ENCODE results near the gene EHF.

Gene EHF

DNA sequence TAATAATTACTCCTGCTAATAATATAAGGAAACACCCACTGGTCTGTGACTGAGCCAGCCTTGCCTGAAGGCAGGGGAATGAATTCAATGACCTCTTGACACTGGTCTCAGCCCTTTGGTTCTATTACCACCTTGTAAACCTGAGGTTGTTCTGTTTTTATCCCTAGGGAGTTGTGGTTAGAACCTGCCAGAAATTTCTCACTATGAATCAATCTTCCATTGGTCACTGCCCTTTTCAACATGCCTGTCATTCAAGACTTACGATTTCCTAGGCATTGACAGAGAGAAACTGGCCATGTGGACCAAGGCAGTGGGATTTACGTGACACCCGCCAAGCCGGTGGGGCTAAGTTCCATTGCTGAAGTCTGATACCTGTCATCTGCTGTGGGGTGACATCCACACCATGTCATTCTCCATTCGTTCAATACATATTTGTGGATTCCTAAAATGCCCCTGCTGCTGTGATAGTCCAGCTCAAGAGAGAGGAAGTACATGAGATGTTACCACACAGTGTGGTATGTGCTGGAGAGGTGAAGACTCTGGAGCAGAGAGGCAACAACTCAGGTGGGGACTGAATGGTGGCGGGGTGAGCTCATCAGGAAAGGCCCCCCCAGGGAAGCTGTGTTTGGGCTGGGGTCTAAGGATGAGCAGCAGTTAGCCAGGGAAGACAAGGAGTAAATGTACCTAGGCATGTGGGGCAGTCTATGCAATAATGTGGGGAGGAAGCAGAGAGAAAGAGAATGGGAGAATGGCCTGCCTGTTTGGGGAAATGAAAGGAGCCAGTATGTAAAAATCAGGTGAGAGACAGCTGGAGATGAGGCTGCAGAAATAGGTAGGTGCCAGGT, 15.2 kb upstream of the EHF start:
- TF ChIP-seq, protein P1, sequence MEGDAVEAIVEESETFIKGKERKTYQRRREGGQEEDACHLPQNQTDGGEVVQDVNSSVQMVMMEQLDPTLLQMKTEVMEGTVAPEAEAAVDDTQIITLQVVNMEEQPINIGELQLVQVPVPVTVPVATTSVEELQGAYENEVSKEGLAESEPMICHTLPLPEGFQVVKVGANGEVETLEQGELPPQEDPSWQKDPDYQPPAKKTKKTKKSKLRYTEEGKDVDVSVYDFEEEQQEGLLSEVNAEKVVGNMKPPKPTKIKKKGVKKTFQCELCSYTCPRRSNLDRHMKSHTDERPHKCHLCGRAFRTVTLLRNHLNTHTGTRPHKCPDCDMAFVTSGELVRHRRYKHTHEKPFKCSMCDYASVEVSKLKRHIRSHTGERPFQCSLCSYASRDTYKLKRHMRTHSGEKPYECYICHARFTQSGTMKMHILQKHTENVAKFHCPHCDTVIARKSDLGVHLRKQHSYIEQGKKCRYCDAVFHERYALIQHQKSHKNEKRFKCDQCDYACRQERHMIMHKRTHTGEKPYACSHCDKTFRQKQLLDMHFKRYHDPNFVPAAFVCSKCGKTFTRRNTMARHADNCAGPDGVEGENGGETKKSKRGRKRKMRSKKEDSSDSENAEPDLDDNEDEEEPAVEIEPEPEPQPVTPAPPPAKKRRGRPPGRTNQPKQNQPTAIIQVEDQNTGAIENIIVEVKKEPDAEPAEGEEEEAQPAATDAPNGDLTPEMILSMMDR (IDR thresholded peaks at IDR 0.05; ENCODE audit: control insufficient read depth, extremely low read depth, insufficient read depth): no peak
- H3K4me3 ChIP-seq (ENCODE audit: low read depth, low read length): no peak overlapping the region
- DNase-seq (ENCODE audit: low read depth): no peak

DNA sequence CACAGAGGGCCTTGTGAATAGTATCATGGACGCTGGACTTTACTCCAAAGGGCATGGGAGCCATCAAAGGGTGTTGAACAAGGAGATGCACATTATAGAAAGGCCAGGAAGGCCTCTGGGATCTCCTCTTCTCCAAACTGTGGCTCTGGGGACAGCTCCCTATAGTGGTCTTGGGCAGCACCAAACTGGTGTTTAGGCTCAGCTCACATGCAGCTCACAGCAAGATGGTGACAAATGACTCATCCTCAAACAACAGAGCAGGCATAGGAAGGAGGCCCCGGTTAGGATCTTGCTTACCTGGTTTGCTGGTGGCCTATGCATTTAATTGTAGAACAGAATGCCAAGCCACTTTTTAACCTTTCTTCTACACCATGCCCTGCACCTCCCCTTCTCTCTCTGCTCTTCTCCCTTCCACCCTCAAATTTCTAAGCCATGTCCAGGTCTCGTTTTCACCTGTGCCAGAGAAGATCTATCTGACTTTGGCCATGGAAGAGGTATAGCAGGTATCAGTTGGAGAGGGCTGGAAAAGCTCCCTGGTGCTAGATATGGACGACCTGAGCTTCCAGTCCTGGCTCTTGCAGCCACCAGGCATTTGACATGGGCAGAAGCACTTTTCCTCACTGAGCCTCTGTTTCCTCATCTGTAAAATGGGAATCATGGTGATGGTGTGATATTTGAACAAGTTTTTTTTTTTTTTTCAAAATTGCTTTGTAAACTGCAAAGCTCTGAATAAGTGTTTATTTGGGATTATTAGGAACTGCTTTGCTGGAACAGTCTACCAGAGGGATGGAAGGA, 14.4 kb upstream of the EHF start:
- TF ChIP-seq, protein P1 (IDR thresholded peaks at IDR 0.05; ENCODE audit: control insufficient read depth, extremely low read depth, insufficient read depth): no peak
- H3K4me3 ChIP-seq (ENCODE audit: low read depth, low read length): no peak overlapping the region
- DNase-seq (ENCODE audit: low read depth): no peak

DNA sequence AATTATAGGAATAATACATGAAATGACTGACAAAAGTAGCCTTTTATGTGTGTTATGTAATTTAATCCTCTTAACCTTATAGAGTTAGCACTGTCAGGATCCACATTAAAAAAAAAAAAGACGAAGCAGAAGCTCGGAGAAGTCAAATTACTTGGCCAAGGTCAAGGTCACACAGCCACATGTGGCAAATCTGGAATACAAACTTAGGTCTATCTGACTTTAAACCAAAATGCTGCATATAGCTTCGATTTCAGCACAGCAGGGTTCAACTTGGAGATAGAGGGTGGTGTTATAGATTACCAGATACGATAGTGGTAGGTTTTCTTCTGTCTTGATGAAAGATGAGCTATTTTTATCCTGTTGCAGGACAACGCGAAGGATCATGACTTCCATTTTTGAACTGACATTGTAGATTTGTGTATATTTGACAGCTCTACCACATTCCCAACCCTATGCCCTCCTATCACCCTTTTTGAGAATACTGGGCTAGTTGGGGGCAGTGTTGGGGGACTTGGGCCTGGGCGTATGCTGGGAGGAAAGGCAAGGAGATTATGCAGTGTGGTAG, 11.6 kb upstream of the EHF start:
- H3K4me3 ChIP-seq (ENCODE audit: low read depth, low read length): no peak overlapping the region
- TF ChIP-seq, protein P1 (IDR thresholded peaks at IDR 0.05; ENCODE audit: control insufficient read depth, extremely low read depth, insufficient read depth): no peak
- DNase-seq (ENCODE audit: low read depth): no peak

DNA sequence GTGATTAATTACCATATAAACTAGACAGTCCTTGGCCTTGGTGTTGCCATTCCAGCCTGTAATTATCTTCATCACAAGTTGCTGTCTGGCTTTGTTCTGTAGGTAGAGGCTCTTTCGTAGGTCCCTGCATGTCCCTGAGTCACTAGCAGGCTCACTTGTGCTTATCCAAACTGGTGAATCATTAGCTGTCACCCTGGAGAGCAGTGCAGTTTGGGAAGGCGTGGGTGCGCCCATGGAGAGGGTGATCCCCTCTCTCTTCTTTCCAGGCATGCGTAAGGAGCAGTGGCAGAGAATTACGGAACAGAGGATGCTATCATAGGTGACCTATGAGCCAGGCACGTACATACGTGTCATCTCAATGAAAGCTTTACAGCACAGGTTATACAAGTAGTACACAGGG, 11.0 kb upstream of the EHF start:
- no peak for DNase-seq (ENCODE audit: low read depth)
- TF ChIP-seq, protein P1 (IDR thresholded peaks at IDR 0.05; ENCODE audit: control insufficient read depth, extremely low read depth, insufficient read depth): no peak
- no peak overlapping the region for H3K4me3 ChIP-seq (ENCODE audit: low read depth, low read length)

DNA sequence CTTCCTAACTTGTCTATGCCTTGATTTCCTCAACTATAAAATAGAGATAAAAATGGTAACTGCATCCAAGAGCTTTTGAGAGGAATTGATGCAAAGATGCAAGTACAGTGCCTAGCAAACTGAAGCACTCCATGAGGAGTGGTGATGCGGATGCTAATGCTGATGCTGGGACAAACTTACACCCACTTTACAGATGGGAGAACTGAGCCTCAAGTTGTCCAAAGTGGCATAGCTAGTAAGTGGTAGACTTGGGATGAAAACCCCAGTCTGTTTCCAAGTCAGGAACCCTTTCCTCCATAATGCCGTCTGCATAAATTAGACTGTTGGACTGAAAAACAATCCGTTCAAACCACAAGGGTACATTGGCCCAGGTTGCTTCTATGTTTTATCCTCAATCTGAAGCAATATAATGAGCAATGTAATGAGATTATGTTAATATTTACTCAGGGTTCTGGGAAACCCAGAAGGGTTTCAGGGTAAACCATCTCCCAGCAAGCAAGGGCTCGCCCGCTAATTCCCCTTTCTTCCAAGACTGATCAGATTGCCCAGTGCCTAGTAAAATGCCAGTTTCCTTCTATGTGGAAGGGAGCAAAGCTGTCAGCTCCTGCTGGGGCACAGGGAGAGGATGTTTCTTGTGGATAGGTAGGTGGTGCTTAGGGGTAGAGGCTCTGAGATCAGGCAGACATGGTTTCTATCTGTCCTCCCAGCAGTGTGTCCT, 10.4 kb upstream of the EHF start:
- TF ChIP-seq, protein P1 (IDR thresholded peaks at IDR 0.05; ENCODE audit: control insufficient read depth, extremely low read depth, insufficient read depth): no peak
- H3K4me3 ChIP-seq (ENCODE audit: low read depth, low read length): no peak overlapping the region
- no peak for DNase-seq (ENCODE audit: low read depth)

DNA sequence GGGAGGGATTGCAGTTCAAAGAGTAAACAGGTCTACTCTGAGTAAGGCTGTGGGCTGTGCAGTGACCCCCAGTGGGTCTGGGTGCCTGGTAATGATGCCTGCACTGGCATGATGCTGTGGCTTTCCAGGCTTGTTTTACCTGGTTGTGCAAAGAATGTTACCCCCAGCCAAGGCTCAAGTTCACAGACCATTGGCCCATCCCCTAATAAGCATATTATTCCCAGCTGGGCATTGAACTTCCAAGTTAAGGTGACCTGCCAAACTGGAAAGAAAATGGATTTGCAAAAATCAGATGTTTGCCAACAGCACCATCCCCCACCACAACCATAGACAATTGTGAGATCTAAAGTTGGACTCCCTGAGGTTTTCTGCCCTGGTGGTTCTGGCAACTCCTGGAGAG, 7.9 kb upstream of the EHF start:
- no peak overlapping the region for H3K4me3 ChIP-seq (ENCODE audit: low read depth, low read length)
- DNase-seq (ENCODE audit: low read depth): no peak
- TF ChIP-seq, protein P1 (IDR thresholded peaks at IDR 0.05; ENCODE audit: control insufficient read depth, extremely low read depth, insufficient read depth): no peak

Measured in LNCaP clone FGC (cell line).